ENCODE measurements around the gene DBT. TPM values are rescaled to one million over a fixed set of nuclear protein-coding genes. Genes with fewer than 3 reads are reported as not detected.
"Not testable (repeated sequence)": the region's sequence is repeated elsewhere in the genome, so short reads cannot be mapped to it uniquely, and the experiment has no call there.

Gene DBT
- total RNA-seq, 1 experiment from 2014 or later: 14.1 TPM

GRCh38 chr1:100234432-100234831, 15.2 kb downstream of the DBT start:
- H3K4me1 Mint-ChIP-seq (ENCODE audit: low read depth, unreplicated experiment): no peaks in the 10 kb centered on the region
- no peak for TF ChIP-seq CTCF (IDR thresholded peaks at IDR 0.05; ENCODE audit: insufficient read depth in 1 of 2, low read depth in 1 of 2, low read length in 1 of 2, severe bottlenecking in 1 of 2, unreplicated experiment in 1 of 2)
- no peak overlapping the region for H3K4me3 Mint-ChIP-seq (ENCODE audit: unreplicated experiment)
- no TSS peak for BruUV-seq (replicated peaks)
- no peaks in the 10 kb centered on the region for H3K27me3 Mint-ChIP-seq (ENCODE audit: insufficient read depth, unreplicated experiment)
- Histone ChIP-seq H3K9me3 (no peaks in the 10 kb centered on the region), H3K4me1 (no peaks in the 10 kb centered on the region), H3K36me3 (ENCODE audit: control insufficient read depth, insufficient read depth, low read length) (no peaks in the 10 kb centered on the region), H3K27me3 (replicated peaks; ENCODE audit: control insufficient read depth, insufficient read depth, low read length) (no peaks in the 10 kb centered on the region), H3K4me3 (ENCODE audit: low read depth, low read length) (no peak overlapping the region)
- H3K27ac Mint-ChIP-seq (ENCODE audit: unreplicated experiment): no peak overlapping the region
- ChIA-PET CTCF (no interaction called here), POLR2A (no interaction called here)
- intact Hi-C loops (cut with micrococcal nuclease; ENCODE audit: unreplicated experiment): no loop called here
- DNase-seq: no peak
- H3K36me3 Mint-ChIP-seq (ENCODE audit: insufficient read depth, unreplicated experiment): peaks cover 6% of the 10 kb centered on the region
- H3K9me3 Mint-ChIP-seq (ENCODE audit: unreplicated experiment): no peaks in the 10 kb centered on the region

GRCh38 chr1:100233566-100233965, 16.1 kb downstream of the DBT start:
- H3K36me3 ChIP-seq (ENCODE audit: control insufficient read depth, insufficient read depth, low read length); CTCF ChIA-PET; H3K4me1 Mint-ChIP-seq (ENCODE audit: low read depth, unreplicated experiment); H3K4me1 ChIP-seq; H3K27me3 ChIP-seq (replicated peaks; ENCODE audit: control insufficient read depth, insufficient read depth, low read length); H3K9me3 Mint-ChIP-seq (ENCODE audit: unreplicated experiment); H3K9me3 ChIP-seq; DNase-seq; H3K36me3 Mint-ChIP-seq (ENCODE audit: insufficient read depth, unreplicated experiment); BruUV-seq (replicated peaks); intact Hi-C loops (cut with micrococcal nuclease; ENCODE audit: unreplicated experiment); H3K4me3 ChIP-seq (ENCODE audit: low read depth, low read length); H3K4me3 Mint-ChIP-seq (ENCODE audit: unreplicated experiment); POLR2A ChIA-PET; H3K27me3 Mint-ChIP-seq (ENCODE audit: insufficient read depth, unreplicated experiment): not testable (repeated sequence)
- peak overlapping the region; percentile 65 for H3K27ac Mint-ChIP-seq (ENCODE audit: unreplicated experiment)

GRCh38 chr1:100232156-100232555, 17.5 kb downstream of the DBT start:
- Mint-ChIP-seq H3K9me3 (ENCODE audit: unreplicated experiment) (no peaks in the 10 kb centered on the region), H3K27me3 (ENCODE audit: insufficient read depth, unreplicated experiment) (no peaks in the 10 kb centered on the region), H3K36me3 (ENCODE audit: insufficient read depth, unreplicated experiment) (peaks cover 6% of the 10 kb centered on the region), H3K4me1 (ENCODE audit: low read depth, unreplicated experiment) (no peaks in the 10 kb centered on the region), H3K4me3 (ENCODE audit: unreplicated experiment) (no peak overlapping the region), H3K27ac (ENCODE audit: unreplicated experiment) (no peak overlapping the region)
- ChIA-PET POLR2A (no interaction called here), CTCF (no interaction called here)
- H3K27me3 ChIP-seq (replicated peaks; ENCODE audit: control insufficient read depth, insufficient read depth, low read length): no peaks in the 10 kb centered on the region
- no peak overlapping the region for H3K4me3 ChIP-seq (ENCODE audit: low read depth, low read length)
- H3K36me3 ChIP-seq (ENCODE audit: control insufficient read depth, insufficient read depth, low read length): no peaks in the 10 kb centered on the region
- no peaks in the 10 kb centered on the region for H3K4me1 ChIP-seq
- intact Hi-C loops (cut with micrococcal nuclease; ENCODE audit: unreplicated experiment): no loop called here
- TF ChIP-seq CTCF (IDR thresholded peaks at IDR 0.05; ENCODE audit: insufficient read depth in 1 of 2, low read depth in 1 of 2, low read length in 1 of 2, severe bottlenecking in 1 of 2, unreplicated experiment in 1 of 2): no peak
- no peaks in the 10 kb centered on the region for H3K9me3 ChIP-seq
- no peak for DNase-seq
- BruUV-seq (replicated peaks): no TSS peak

- H3K27me3 Mint-ChIP-seq (ENCODE audit: insufficient read depth, unreplicated experiment): no peaks in the 10 kb centered on the region
- no TSS peak for BruUV-seq (replicated peaks)
- no peak for DNase-seq
- H3K9me3 ChIP-seq: no peaks in the 10 kb centered on the region
- TF ChIP-seq CTCF (IDR thresholded peaks at IDR 0.05; ENCODE audit: insufficient read depth in 1 of 2, low read depth in 1 of 2, low read length in 1 of 2, severe bottlenecking in 1 of 2, unreplicated experiment in 1 of 2): no peak
- H3K4me3 ChIP-seq (ENCODE audit: low read depth, low read length): no peak overlapping the region
- H3K4me1 ChIP-seq: no peaks in the 10 kb centered on the region
- H3K4me3 Mint-ChIP-seq (ENCODE audit: unreplicated experiment): no peak overlapping the region
- H3K27me3 ChIP-seq (replicated peaks; ENCODE audit: control insufficient read depth, insufficient read depth, low read length): no peaks in the 10 kb centered on the region
- CTCF ChIA-PET: no interaction called here
- peaks cover 6% of the 10 kb centered on the region for H3K36me3 Mint-ChIP-seq (ENCODE audit: insufficient read depth, unreplicated experiment)
- no peak overlapping the region for H3K27ac Mint-ChIP-seq (ENCODE audit: unreplicated experiment)
- H3K4me1 Mint-ChIP-seq (ENCODE audit: low read depth, unreplicated experiment): no peaks in the 10 kb centered on the region
- no peaks in the 10 kb centered on the region for H3K36me3 ChIP-seq (ENCODE audit: control insufficient read depth, insufficient read depth, low read length)
- no peaks in the 10 kb centered on the region for H3K9me3 Mint-ChIP-seq (ENCODE audit: unreplicated experiment)
- intact Hi-C loops (cut with micrococcal nuclease; ENCODE audit: unreplicated experiment): no loop called here
- POLR2A ChIA-PET: no interaction called here
These were observed 17.9 kb downstream of the DBT start for GRCh38 chr1:100231721-100232120.

All from Caco-2 (cell line).